A549 (cell line): Measurements from ENCODE around the gene GPR158. TPM values are rescaled to one million over a fixed set of nuclear protein-coding genes. Genes with fewer than 3 reads are reported as not detected.

Experiments
- ATAC-seq, 2 experiments: fragments of 200-7000 bp in 1 of 2; fragments of >200 bp in 1 of 2; cut with Nextera tagmentation in 1 of 2; cut with Tn5 transposase in 1 of 2; 3 replicates each; pipeline versions ENCODE4 v1.8.0 to v1.9.1; 2018 to 2020; ENCODE audit warnings: mild to moderate bottlenecking in 1 of 2, moderate library complexity in 1 of 2
- CTCF ChIA-PET: fragments of 300-600 bp; sonication (Branson Sonifier 250); formaldehyde crosslinking; extraction: SDS; loops from one replicate; lab custom pipeline; 2021; ENCODE audit warnings: antibody characterized with exemption, inconsistent platforms; lab: Yijun Ruan, JAX
- POLR2A ChIA-PET: fragments of 350-600 bp; formaldehyde crosslinking; extraction: SDS; loops from one replicate; lab custom pipeline; 2021; ENCODE audit warnings: antibody characterized with exemption, inconsistent platforms; lab: Yijun Ruan, JAX
- DNase-seq, 2 experiments: peaks; one replicate each; pipeline versions ENCODE4 v3.0.0 to v3.0.0-alpha.2; 2011 to 2016; ENCODE audit warnings: low read depth in 1 of 2, low spot score in 1 of 2
- FAIRE-seq: peaks from 2 replicates; lab custom pipeline; 2011; peaks lifted over from hg19 to GRCh38; lab: Jason Lieb, UNC
- H3K27ac ChIP-seq, 2 experiments: fragments of >200 bp; sonication (Bioruptor Twin); formaldehyde crosslinking; 3 replicates each; pipeline ENCODE4 v1.5.1; 2016 to 2017
- H3K4me1 ChIP-seq: fragments of >200 bp; sonication (Bioruptor Twin); formaldehyde crosslinking; 3 replicates; pipeline ENCODE4 v1.6.1; 2016
- H3K4me2 ChIP-seq: fragments of >200 bp; sonication (Bioruptor Twin); formaldehyde crosslinking; 3 replicates; pipeline ENCODE4 v1.6.1; 2016
- H3K4me3 ChIP-seq: fragments of >200 bp; sonication (Bioruptor Twin); formaldehyde crosslinking; 3 replicates; pipeline ENCODE4 v1.5.1; 2016
- H3K9me3 ChIP-seq: fragments of >200 bp; sonication (Bioruptor Twin); formaldehyde crosslinking; 3 replicates; pipeline ENCODE4 v1.6.1; 2016
- JUN ChIP-seq, 2 experiments: fragments of >200 bp; sonication (Bioruptor Twin); formaldehyde crosslinking; IDR thresholded peaks; 2 replicates in 1 of 2; 3 replicates in 1 of 2; pipeline ENCODE4 v1.6.1; 2016 to 2017
- MAFK ChIP-seq: fragments of 450-650 bp; IDR thresholded peaks from 2 replicates; pipeline ENCODE4 v1.6.1; 2014; ENCODE audit not compliant: partially characterized antibody
- NPAS2 ChIP-seq: fragments of 250-450 bp; sonication (Bioruptor Pico); IDR thresholded peaks from 2 replicates; pipeline ENCODE4 v1.8.0; 2022; ENCODE audit warnings: mild to moderate bottlenecking, moderate library complexity, borderline replicate concordance
- SREBF2 ChIP-seq: fragments of 450-650 bp; IDR thresholded peaks from 2 replicates; pipeline ENCODE4 v1.6.1; 2014; ENCODE audit warnings: mild to moderate bottlenecking, moderate library complexity
- WGBS: methylation state at CpG from one replicate; pipeline ENCODE4 v1.1.6; 2017; ENCODE audit errors: missing lambda C conversion rate; 5-methylcytosine and 5-hydroxymethylcytosine counted together
- polyA plus RNA-seq, 4 experiments: library from polyadenylated mRNA; depleted of rRNA in 3 of 4; stranded (reverse); fragments of >200 nt; fragmentation: RNase III in 1 of 4; extraction: RNeasy Plus Mini Kit Qiagen cat#74134 plus additional on column Dnase treatment in 1 of 4; gene quantifications; 2 replicates in 3 of 4; 3 replicates in 1 of 4; pipeline ENCODE4 v1.2.3, GENCODE V29; 2011 to 2017
- small RNA-seq, 6 experiments: library from RNA; depleted of rRNA; stranded (forward); fragments of <200 nt; gene quantifications; one replicate each; pipeline ENCODE3, GENCODE V24; 2012
- TF ChIP-seq, protein P1 (sequence below): IDR thresholded peaks from 2 replicates; pipeline ENCODE4 v1.6.1; 2012
- TF ChIP-seq, protein P2 (sequence below): fragments of 250-450 bp; sonication (Bioruptor Pico); IDR thresholded peaks from 2 replicates; pipeline ENCODE4 v1.5.0; 2021; ENCODE audit warnings: mild to moderate bottlenecking, moderate library complexity, borderline replicate concordance

GPR158 gene
- polyA plus RNA-seq, 2 of the 4 experiments (the other 2 are of a cell fraction), result 0.01 to 0.03 TPM

DNA sequence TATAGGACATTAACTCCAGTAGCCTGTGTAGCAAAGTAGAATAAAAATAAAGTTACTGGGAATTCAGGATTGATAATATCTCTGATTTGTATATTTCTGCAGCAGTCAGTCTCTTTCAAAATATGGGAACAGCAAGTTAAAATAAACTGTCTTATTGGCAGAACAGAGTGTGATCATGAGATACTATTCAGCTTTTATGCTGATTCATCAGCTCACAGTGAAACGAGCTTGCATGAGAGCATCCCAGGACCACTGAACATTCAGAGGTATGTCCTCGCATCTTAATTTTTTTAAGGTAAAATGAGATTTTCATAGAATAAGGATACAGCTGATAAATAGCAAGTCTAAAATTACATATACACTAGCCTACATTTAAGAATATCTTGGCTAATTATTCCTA, 476.7 kb downstream of the GPR158 start:
- peak; percentile 48 for TF ChIP-seq MAFK
- no peak for TF ChIP-seq SREBF2
- TF ChIP-seq, protein P1, sequence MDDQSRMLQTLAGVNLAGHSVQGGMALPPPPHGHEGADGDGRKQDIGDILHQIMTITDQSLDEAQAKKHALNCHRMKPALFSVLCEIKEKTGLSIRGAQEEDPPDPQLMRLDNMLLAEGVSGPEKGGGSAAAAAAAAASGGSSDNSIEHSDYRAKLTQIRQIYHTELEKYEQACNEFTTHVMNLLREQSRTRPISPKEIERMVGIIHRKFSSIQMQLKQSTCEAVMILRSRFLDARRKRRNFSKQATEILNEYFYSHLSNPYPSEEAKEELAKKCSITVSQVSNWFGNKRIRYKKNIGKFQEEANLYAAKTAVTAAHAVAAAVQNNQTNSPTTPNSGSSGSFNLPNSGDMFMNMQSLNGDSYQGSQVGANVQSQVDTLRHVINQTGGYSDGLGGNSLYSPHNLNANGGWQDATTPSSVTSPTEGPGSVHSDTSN, result no peak
- TF ChIP-seq JUN (IDR thresholded peaks at IDR 0.05), result no peak
- TF ChIP-seq NPAS2 (CRISPR knock-in tag), result no peak
- TF ChIP-seq, protein P2, sequence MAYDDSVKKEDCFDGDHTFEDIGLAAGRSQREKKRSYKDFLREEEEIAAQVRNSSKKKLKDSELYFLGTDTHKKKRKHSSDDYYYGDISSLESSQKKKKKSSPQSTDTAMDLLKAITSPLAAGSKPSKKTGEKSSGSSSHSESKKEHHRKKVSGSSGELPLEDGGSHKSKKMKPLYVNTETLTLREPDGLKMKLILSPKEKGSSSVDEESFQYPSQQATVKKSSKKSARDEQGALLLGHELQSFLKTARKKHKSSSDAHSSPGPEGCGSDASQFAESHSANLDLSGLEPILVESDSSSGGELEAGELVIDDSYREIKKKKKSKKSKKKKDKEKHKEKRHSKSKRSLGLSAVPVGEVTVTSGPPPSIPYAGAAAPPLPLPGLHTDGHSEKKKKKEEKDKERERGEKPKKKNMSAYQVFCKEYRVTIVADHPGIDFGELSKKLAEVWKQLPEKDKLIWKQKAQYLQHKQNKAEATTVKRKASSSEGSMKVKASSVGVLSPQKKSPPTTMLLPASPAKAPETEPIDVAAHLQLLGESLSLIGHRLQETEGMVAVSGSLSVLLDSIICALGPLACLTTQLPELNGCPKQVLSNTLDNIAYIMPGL (CRISPR knock-in tag), result no peak
- TF ChIP-seq, all 56 proteins: peak for 1
- FAIRE-seq, result no peak
- ChIA-PET POLR2A (no interaction called here), CTCF (no interaction called here)
- Histone ChIP-seq H3K4me2 (no peak overlapping the region), H3K27ac (no peak overlapping the region), H3K4me3 (no peak overlapping the region), H3K4me1 (no peaks in the 10 kb centered on the region), H3K9me3 (no peaks in the 10 kb centered on the region)
- 18% methylated on average over 2 of the region's 2 CpGs for WGBS
- DNase-seq, result no peak
- ATAC-seq, result no peak

Small RNA genes within 50 kb of the gene (small RNA-seq; reads per million reads assigned to genes)
- 0 reads per million in 6 experiments for gene RN7SKP220

Other genes with a start within 250 kb of the GPR158 start
- 32.5 and 39.2 TPM in 2 replicates for gene PRTFDC1, start 222.4 kb upstream of the GPR158 start, polyA plus RNA-seq (2011; rRNA removed)
- gene PRTFDC1, start 222.4 kb upstream of the GPR158 start, polyA plus RNA-seq (2017; fragmentation: RNase III; extraction: RNeasy Plus Mini Kit Qiagen cat#74134 plus additional on column Dnase treatment), result 33.1 to 35.6 TPM (median 34.0 TPM) in 3 replicates
- gene ENKUR, start 158.8 kb upstream of the GPR158 start, polyA plus RNA-seq (2011; rRNA removed), result 0.38 and 0.43 TPM in 2 replicates
- gene ENKUR, start 158.8 kb upstream of the GPR158 start, polyA plus RNA-seq (2017; fragmentation: RNase III; extraction: RNeasy Plus Mini Kit Qiagen cat#74134 plus additional on column Dnase treatment), result 0.28 to 0.30 TPM (median 0.30 TPM) in 3 replicates
- 5.8 and 6.1 TPM in 2 replicates for gene THNSL1, start 158.4 kb upstream of the GPR158 start, polyA plus RNA-seq (2011; rRNA removed)
- gene THNSL1, start 158.4 kb upstream of the GPR158 start, polyA plus RNA-seq (2017; fragmentation: RNase III; extraction: RNeasy Plus Mini Kit Qiagen cat#74134 plus additional on column Dnase treatment), result 4.8 to 5.2 TPM (median 5.1 TPM) in 3 replicates